ENCODE measurements around the gene VSTM4.

DNA sequence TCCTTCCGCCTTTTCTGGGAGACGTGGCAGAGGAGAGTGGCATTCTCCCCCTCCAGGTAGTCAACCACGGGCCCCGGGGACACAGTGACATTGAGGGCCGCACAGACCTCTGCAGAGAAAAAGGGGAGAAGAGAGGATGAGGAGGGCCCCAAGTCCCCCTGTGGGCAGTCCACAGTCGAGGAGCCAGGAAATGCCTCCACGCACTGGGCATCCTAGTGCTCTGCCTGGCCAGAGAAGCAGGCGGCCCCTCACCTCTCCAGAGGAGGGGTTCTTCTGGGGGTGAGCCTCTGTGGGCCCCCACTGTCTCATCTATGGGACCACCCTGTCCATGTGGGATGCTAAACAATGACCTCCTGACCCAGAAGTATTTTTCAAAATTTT lies 7.4 kb downstream of the VSTM4 start:
- no peak for TF ChIP-seq POLR2A (IDR thresholded peaks at IDR 0.05; ENCODE audit: low read length)
- TF ChIP-seq GATA1 (IDR thresholded peaks at IDR 0.05; ENCODE audit: low read depth, low read length) = no peak

Measured in erythroblast (primary cell).